ENCODE data around the gene CDKL4.

DNA sequence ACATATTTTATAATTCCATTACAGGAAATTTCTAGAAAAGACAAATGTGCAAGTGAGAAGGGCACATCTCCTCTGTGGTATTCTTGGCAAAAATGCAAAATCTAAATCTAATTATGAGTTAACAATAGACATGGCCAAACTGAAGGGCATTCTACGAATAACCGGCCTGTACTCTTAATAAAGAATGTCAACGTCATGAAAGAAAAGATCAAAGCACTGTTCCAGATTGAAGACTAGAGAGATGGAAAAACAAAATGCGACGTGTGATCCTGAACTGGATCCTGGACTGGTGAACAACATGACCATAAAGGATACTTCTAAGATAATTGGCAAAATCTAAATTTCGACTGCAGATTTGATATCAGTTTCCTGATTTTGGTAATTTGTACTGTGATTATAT, 3.0 kb downstream of the CDKL4 start:
- TF ChIP-seq CBFB (CRISPR knock-in tag; IDR thresholded peaks at IDR 0.05; ENCODE audit: low read depth), result no peak
- TF ChIP-seq, protein P1, sequence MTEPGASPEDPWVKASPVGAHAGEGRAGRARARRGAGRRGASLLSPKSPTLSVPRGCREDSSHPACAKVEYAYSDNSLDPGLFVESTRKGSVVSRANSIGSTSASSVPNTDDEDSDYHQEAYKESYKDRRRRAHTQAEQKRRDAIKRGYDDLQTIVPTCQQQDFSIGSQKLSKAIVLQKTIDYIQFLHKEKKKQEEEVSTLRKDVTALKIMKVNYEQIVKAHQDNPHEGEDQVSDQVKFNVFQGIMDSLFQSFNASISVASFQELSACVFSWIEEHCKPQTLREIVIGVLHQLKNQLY (CRISPR knock-in tag; IDR thresholded peaks at IDR 0.05), result no peak
- TF ChIP-seq, protein P2, sequence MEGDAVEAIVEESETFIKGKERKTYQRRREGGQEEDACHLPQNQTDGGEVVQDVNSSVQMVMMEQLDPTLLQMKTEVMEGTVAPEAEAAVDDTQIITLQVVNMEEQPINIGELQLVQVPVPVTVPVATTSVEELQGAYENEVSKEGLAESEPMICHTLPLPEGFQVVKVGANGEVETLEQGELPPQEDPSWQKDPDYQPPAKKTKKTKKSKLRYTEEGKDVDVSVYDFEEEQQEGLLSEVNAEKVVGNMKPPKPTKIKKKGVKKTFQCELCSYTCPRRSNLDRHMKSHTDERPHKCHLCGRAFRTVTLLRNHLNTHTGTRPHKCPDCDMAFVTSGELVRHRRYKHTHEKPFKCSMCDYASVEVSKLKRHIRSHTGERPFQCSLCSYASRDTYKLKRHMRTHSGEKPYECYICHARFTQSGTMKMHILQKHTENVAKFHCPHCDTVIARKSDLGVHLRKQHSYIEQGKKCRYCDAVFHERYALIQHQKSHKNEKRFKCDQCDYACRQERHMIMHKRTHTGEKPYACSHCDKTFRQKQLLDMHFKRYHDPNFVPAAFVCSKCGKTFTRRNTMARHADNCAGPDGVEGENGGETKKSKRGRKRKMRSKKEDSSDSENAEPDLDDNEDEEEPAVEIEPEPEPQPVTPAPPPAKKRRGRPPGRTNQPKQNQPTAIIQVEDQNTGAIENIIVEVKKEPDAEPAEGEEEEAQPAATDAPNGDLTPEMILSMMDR (IDR thresholded peaks at IDR 0.05), result no peak
- TF ChIP-seq, protein P3, sequence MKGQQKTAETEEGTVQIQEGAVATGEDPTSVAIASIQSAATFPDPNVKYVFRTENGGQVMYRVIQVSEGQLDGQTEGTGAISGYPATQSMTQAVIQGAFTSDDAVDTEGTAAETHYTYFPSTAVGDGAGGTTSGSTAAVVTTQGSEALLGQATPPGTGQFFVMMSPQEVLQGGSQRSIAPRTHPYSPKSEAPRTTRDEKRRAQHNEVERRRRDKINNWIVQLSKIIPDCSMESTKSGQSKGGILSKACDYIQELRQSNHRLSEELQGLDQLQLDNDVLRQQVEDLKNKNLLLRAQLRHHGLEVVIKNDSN (CRISPR knock-in tag; IDR thresholded peaks at IDR 0.05), result no peak
- no peak for TF ChIP-seq ZNF232 (CRISPR knock-in tag; IDR thresholded peaks at IDR 0.05)

Measured in WTC11 (cell line).